ENCODE data around the gene IQCH.

Gene IQCH

GRCh38 chr15:67548862-67549651 is 294.5 kb downstream of the IQCH start:
- intact Hi-C loops (cut with DNase I), result no loop called here
- peak; percentile 52 to 95 (median 72) for DNase-seq

GRCh38 chr15:67549736-67550135 is 295.1 kb downstream of the IQCH start:
- intact Hi-C loops (cut with DNase I), result no loop called here
- no peak for DNase-seq

- intact Hi-C loops (cut with DNase I), result no loop called here
- no peak for DNase-seq
Observed at GRCh38 chr15:67550522-67550921, 295.9 kb downstream of the IQCH start.

- intact Hi-C loops (cut with DNase I), result no loop called here
- no peak for DNase-seq
Observed at GRCh38 chr15:67551207-67551743, 296.7 kb downstream of the IQCH start.
